Measurements from ENCODE around the gene SLC38A3.

The SLC38A3 gene

GRCh38 chr3:50196253-50196801 is 8.7 kb upstream of the SLC38A3 start:
- H3K4me3 ChIP-seq (ENCODE audit: low read depth, low read length) = no peak overlapping the region
- TF ChIP-seq POLR2A (IDR thresholded peaks at IDR 0.05; ENCODE audit: extremely low read depth, insufficient read length) (no peak), MAX (IDR thresholded peaks at IDR 0.05; ENCODE audit: low read depth, low read length) (no peak), CTCF (IDR thresholded peaks at IDR 0.05; ENCODE audit: low read depth, low read length) (no peak), MYC (IDR thresholded peaks at IDR 0.05; ENCODE audit: low read depth, low read length) (no peak)
- DNase-seq (ENCODE audit: low read depth) = no peak

GRCh38 chr3:50201573-50202315 is 3.3 kb upstream of the SLC38A3 start:
- TF ChIP-seq MYC (IDR thresholded peaks at IDR 0.05; ENCODE audit: low read depth, low read length) (no peak), MAX (IDR thresholded peaks at IDR 0.05; ENCODE audit: low read depth, low read length) (no peak), POLR2A (IDR thresholded peaks at IDR 0.05; ENCODE audit: extremely low read depth, insufficient read length) (no peak), CTCF (IDR thresholded peaks at IDR 0.05; ENCODE audit: low read depth, low read length) (no peak)
- no peak for DNase-seq (ENCODE audit: low read depth)
- H3K4me3 ChIP-seq (ENCODE audit: low read depth, low read length) = no peak overlapping the region

- H3K4me3 ChIP-seq (ENCODE audit: low read depth, low read length) = no peak overlapping the region
- TF ChIP-seq MAX (IDR thresholded peaks at IDR 0.05; ENCODE audit: low read depth, low read length) (no peak), MYC (IDR thresholded peaks at IDR 0.05; ENCODE audit: low read depth, low read length) (no peak), CTCF (IDR thresholded peaks at IDR 0.05; ENCODE audit: low read depth, low read length) (no peak)
- DNase-seq (ENCODE audit: low read depth) = no peak
These were observed 2.5 kb upstream of the SLC38A3 start for GRCh38 chr3:50202353-50203112.

- TF ChIP-seq MAX (IDR thresholded peaks at IDR 0.05; ENCODE audit: low read depth, low read length) (no peak), CTCF (IDR thresholded peaks at IDR 0.05; ENCODE audit: low read depth, low read length) (no peak), MYC (IDR thresholded peaks at IDR 0.05; ENCODE audit: low read depth, low read length) (no peak), POLR2A (IDR thresholded peaks at IDR 0.05; ENCODE audit: extremely low read depth, insufficient read length) (no peak)
- DNase-seq (ENCODE audit: low read depth) = no peak
- no peak overlapping the region for H3K4me3 ChIP-seq (ENCODE audit: low read depth, low read length)
These were observed 1.8 kb upstream of the SLC38A3 start for GRCh38 chr3:50203113-50203808.

GRCh38 chr3:50203809-50204803 is 965 bp upstream of the SLC38A3 start:
- TF ChIP-seq CTCF (IDR thresholded peaks at IDR 0.05; ENCODE audit: low read depth, low read length) (no peak), POLR2A (IDR thresholded peaks at IDR 0.05; ENCODE audit: extremely low read depth, insufficient read length) (no peak), MYC (IDR thresholded peaks at IDR 0.05; ENCODE audit: low read depth, low read length) (no peak), MAX (IDR thresholded peaks at IDR 0.05; ENCODE audit: low read depth, low read length) (no peak)

More at GRCh38 chr3:50203809-50204803, 965 bp upstream of the SLC38A3 start:
- H3K4me3 ChIP-seq (ENCODE audit: low read depth, low read length) = no peak overlapping the region
- no peak for DNase-seq (ENCODE audit: low read depth)

All from NB4 (cell line).